ENCODE data around the gene CUBN. TPM values are rescaled to one million over a fixed set of nuclear protein-coding genes. Genes with fewer than 3 reads are reported as not detected.

Gene CUBN
- polyA plus RNA-seq, 2 of the 4 experiments (the other 2 are of a cell fraction), result 0.08 to 0.28 TPM

DNA sequence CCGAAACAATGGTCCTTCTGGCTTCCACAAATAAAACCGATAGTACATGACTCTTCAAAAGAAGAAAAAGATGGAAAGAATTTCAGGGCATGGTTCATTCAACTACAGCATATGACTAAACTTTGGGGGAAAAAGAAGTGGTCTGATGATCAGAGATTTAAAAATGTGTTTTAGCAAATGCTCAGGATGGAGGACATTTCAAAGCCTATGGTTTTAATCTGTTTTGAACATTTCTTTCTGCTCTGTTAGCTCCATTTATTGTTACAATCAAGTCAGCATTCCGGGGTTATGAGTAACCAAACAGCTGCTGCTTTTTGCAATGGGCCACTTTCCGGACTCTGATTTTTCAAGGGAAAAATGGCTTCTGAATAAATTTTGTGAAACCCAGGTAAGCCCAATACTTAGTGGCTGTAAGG, 142.4 kb downstream of the CUBN start:
- FAIRE-seq, result no peak
- no peak overlapping the region for H3K4me3 ChIP-seq
- 60% methylated on average over 4 of the region's 4 CpGs for WGBS (ENCODE audit: missing lambda C conversion rate)
- no peak overlapping the region for H3K27ac ChIP-seq
- DNase-seq (ENCODE audit: low read depth in 1 of 2, low spot score in 1 of 2), result no peak
- TF ChIP-seq HDAC2 (IDR thresholded peaks at IDR 0.05), result no peak
- no peak for TF ChIP-seq NPAS2 (CRISPR knock-in tag; IDR thresholded peaks at IDR 0.05; ENCODE audit: borderline replicate concordance)
- TF ChIP-seq, protein P1, sequence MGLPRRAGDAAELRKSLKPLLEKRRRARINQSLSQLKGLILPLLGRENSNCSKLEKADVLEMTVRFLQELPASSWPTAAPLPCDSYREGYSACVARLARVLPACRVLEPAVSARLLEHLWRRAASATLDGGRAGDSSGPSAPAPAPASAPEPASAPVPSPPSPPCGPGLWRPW (IDR thresholded peaks at IDR 0.05), result no peak
- no peak for TF ChIP-seq PHF8 (IDR thresholded peaks at IDR 0.05; ENCODE audit: borderline replicate concordance, low read depth)
- TF ChIP-seq RCOR1 (IDR thresholded peaks at IDR 0.05; ENCODE audit: low read depth, low read length), result no peak
- TF ChIP-seq, protein P2, sequence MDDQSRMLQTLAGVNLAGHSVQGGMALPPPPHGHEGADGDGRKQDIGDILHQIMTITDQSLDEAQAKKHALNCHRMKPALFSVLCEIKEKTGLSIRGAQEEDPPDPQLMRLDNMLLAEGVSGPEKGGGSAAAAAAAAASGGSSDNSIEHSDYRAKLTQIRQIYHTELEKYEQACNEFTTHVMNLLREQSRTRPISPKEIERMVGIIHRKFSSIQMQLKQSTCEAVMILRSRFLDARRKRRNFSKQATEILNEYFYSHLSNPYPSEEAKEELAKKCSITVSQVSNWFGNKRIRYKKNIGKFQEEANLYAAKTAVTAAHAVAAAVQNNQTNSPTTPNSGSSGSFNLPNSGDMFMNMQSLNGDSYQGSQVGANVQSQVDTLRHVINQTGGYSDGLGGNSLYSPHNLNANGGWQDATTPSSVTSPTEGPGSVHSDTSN (IDR thresholded peaks at IDR 0.05), result no peak
- no peak for TF ChIP-seq RARB (CRISPR knock-in tag; IDR thresholded peaks at IDR 0.05)
- TF ChIP-seq FOSL2 (IDR thresholded peaks at IDR 0.05), result no peak
- no peak for TF ChIP-seq FOSL2 (CRISPR knock-in tag; IDR thresholded peaks at IDR 0.05)
- TF ChIP-seq MAZ (IDR thresholded peaks at IDR 0.05; ENCODE audit: borderline replicate concordance, low read depth, low read length), result no peak
- TF ChIP-seq JUN (IDR thresholded peaks at IDR 0.05), result no peak
- TF ChIP-seq HEYL (CRISPR knock-in tag; IDR thresholded peaks at IDR 0.05), result no peak
- TF ChIP-seq, protein P3, sequence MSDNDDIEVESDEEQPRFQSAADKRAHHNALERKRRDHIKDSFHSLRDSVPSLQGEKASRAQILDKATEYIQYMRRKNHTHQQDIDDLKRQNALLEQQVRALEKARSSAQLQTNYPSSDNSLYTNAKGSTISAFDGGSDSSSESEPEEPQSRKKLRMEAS (IDR thresholded peaks at IDR 0.05), result no peak
- POLR2A ChIA-PET, result no interaction called here
- CTCF ChIA-PET, result interaction anchor here (0.6 to 0.7 kb wide), 2 partner anchors 10 to 214 kb away, joined by 3 read pairs; no protein-coding TSS in a partner anchor
- H3K4me1 ChIP-seq, result no peaks in the 10 kb centered on the region
- H3K9me3 ChIP-seq, result no peaks in the 10 kb centered on the region
- no peak overlapping the region for H3K4me2 ChIP-seq
- no peak for ATAC-seq

DNA sequence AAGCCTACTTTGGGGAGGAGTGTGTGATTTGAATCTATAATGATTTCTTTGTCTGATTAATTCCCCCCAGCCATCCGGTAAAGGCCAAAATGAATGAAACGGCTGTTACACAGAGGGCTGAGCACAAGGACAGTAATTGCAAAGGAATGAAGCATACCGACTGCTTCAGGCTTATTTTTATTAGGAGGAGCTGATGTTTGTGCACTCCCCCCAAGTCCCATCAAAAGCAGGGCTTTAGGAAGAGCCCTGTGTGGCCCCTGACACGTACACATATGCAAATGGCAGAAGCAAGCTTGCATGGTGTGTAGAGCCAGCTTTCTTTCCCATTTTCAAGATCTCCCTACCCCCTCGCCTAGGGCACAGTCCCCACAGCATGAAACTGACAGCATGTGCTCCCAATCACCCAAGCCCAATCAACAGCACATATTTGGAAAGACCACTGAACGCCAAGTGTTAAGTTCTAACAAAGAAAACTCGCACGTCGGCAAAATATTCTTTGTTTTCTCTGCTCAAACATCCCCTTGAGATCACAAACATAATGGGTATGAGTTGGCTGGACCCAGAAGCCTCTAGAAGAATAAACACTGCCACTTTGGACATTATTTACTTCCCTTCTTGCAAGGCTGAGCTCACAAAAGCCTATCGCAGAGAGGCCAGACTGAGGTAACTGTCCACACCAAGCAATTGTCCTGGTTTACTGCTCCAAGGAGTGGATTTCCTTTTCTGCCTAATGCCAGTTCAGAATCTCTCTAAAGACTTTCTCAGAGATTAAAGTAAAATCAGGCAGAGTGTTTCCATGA, 143.0 kb downstream of the CUBN start:
- Histone ChIP-seq H3K4me1 (no peaks in the 10 kb centered on the region), H3K4me2 (no peak overlapping the region), H3K27ac (no peak overlapping the region), H3K4me3 (no peak overlapping the region), H3K9me3 (no peaks in the 10 kb centered on the region)
- no peak for FAIRE-seq
- ATAC-seq, result no peak
- POLR2A ChIA-PET, result no interaction called here
- DNase-seq (ENCODE audit: low read depth in 1 of 2, low spot score in 1 of 2), result no peak
- TF ChIP-seq EHMT2 (IDR thresholded peaks at IDR 0.05; ENCODE audit: low read depth) (no peak), HOXA7 (CRISPR knock-in tag; IDR thresholded peaks at IDR 0.05) (no peak), BHLHE40 (IDR thresholded peaks at IDR 0.05; ENCODE audit: low read depth, low read length) (no peak), GATA3 (IDR thresholded peaks at IDR 0.05; ENCODE audit: borderline replicate concordance) (no peak), NR3C1 (IDR thresholded peaks at IDR 0.05) (no peak), CBX2 (IDR thresholded peaks at IDR 0.05; ENCODE audit: borderline replicate concordance, low read depth) (no peak), POLR2A (IDR thresholded peaks at IDR 0.05; ENCODE audit: low read length) (no peak), RARB (CRISPR knock-in tag; IDR thresholded peaks at IDR 0.05) (no peak), EHF (CRISPR knock-in tag; IDR thresholded peaks at IDR 0.05) (no peak), JUN (IDR thresholded peaks at IDR 0.05) (no peak), RAD21 (conservative IDR thresholded peaks at IDR 0.05 in 1 of 2, IDR thresholded peaks at IDR 0.05 in 1 of 2) (no peak), FOSL2 (IDR thresholded peaks at IDR 0.05) (no peak), FOSL2 (CRISPR knock-in tag; IDR thresholded peaks at IDR 0.05) (no peak), FOSB (CRISPR knock-in tag; IDR thresholded peaks at IDR 0.05) (no peak), HOXB13 (CRISPR knock-in tag; IDR thresholded peaks at IDR 0.05; ENCODE audit: low read depth) (no peak), TP53 (CRISPR knock-in tag; IDR thresholded peaks at IDR 0.05) (no peak)
- TF ChIP-seq, protein P4, sequence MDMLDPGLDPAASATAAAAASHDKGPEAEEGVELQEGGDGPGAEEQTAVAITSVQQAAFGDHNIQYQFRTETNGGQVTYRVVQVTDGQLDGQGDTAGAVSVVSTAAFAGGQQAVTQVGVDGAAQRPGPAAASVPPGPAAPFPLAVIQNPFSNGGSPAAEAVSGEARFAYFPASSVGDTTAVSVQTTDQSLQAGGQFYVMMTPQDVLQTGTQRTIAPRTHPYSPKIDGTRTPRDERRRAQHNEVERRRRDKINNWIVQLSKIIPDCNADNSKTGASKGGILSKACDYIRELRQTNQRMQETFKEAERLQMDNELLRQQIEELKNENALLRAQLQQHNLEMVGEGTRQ (IDR thresholded peaks at IDR 0.05), result no peak
- TF ChIP-seq, protein P5, sequence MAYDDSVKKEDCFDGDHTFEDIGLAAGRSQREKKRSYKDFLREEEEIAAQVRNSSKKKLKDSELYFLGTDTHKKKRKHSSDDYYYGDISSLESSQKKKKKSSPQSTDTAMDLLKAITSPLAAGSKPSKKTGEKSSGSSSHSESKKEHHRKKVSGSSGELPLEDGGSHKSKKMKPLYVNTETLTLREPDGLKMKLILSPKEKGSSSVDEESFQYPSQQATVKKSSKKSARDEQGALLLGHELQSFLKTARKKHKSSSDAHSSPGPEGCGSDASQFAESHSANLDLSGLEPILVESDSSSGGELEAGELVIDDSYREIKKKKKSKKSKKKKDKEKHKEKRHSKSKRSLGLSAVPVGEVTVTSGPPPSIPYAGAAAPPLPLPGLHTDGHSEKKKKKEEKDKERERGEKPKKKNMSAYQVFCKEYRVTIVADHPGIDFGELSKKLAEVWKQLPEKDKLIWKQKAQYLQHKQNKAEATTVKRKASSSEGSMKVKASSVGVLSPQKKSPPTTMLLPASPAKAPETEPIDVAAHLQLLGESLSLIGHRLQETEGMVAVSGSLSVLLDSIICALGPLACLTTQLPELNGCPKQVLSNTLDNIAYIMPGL (CRISPR knock-in tag; IDR thresholded peaks at IDR 0.05; ENCODE audit: borderline replicate concordance), result no peak
- TF ChIP-seq, protein P6, sequence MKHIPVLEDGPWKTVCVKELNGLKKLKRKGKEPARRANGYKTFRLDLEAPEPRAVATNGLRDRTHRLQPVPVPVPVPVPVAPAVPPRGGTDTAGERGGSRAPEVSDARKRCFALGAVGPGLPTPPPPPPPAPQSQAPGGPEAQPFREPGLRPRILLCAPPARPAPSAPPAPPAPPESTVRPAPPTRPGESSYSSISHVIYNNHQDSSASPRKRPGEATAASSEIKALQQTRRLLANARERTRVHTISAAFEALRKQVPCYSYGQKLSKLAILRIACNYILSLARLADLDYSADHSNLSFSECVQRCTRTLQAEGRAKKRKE (CRISPR knock-in tag; IDR thresholded peaks at IDR 0.05; ENCODE audit: low read depth), result no peak
- TF ChIP-seq, protein P7, sequence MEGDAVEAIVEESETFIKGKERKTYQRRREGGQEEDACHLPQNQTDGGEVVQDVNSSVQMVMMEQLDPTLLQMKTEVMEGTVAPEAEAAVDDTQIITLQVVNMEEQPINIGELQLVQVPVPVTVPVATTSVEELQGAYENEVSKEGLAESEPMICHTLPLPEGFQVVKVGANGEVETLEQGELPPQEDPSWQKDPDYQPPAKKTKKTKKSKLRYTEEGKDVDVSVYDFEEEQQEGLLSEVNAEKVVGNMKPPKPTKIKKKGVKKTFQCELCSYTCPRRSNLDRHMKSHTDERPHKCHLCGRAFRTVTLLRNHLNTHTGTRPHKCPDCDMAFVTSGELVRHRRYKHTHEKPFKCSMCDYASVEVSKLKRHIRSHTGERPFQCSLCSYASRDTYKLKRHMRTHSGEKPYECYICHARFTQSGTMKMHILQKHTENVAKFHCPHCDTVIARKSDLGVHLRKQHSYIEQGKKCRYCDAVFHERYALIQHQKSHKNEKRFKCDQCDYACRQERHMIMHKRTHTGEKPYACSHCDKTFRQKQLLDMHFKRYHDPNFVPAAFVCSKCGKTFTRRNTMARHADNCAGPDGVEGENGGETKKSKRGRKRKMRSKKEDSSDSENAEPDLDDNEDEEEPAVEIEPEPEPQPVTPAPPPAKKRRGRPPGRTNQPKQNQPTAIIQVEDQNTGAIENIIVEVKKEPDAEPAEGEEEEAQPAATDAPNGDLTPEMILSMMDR (IDR thresholded peaks at IDR 0.05), result no peak
- 67% methylated on average over 10 of the region's 10 CpGs for WGBS (ENCODE audit: missing lambda C conversion rate)
- CTCF ChIA-PET, result no interaction called here
